ENCODE results near the gene SVIL. TPM values are rescaled to one million over a fixed set of nuclear protein-coding genes. Genes with fewer than 3 reads are reported as not detected.

SVIL gene
- total RNA-seq, 2 experiments from 2014 or later, result 9.4 to 12.0 TPM

DNA sequence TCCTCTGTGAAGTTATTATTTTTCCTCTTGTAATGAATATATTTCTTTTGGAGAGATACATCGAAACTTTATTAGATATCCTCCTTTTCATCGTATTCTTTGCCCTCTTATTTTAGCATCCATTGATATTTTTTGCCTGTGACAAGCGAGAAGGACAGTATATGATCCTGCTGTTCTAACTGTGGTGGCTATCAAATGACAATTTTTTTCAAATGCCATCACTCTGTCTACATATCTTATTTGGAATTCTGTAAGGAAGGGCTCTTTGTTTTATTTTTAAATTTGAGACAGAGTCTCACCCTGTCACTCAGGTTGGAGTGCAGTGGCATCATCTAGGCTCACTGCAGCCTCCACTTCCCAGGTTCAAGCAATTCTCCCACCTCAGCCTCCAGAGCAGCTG, 217.4 kb downstream of the SVIL start:
- Mint-ChIP-seq H3K9me3 (no peaks in the 10 kb centered on the region), H3K27me3 (no peaks in the 10 kb centered on the region), H3K4me3 (no peak overlapping the region), H3K27ac (no peak overlapping the region), H3K36me3 (peaks cover 29% of the 10 kb centered on the region), H3K4me1 (ENCODE audit: low read depth) (peaks cover 10% of the 10 kb centered on the region)
- no peak for DNase-seq
- intact Hi-C loops (cut with micrococcal nuclease), result no loop called here
- POLR2A ChIA-PET, result no interaction called here
- CTCF ChIA-PET, result interaction anchor here (0.6 to 1.0 kb wide), 2 partner anchors 31 to 404 kb away, joined by 3 read pairs; no protein-coding TSS in a partner anchor

DNA sequence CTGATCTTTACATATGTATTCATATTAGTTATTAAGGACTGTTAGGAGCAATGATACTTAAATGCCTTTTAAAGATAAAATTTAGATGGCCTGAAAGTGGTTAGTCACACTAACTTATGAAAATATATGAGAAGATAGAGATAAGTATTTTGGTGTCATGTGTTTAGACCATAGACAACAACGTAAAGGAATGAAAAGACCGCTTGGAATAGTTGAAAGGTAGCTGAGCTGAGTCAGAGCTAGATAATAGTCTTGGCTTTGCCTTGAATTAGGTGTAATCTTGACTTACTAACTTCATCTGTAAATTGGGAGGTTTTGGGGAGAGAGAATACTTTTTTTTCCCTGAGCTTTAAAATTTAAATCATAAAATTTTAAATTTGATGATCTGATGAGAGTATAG, 218.9 kb downstream of the SVIL start:
- Mint-ChIP-seq H3K27me3 (no peaks in the 10 kb centered on the region), H3K27ac (no peak overlapping the region), H3K4me3 (no peak overlapping the region), H3K9me3 (no peaks in the 10 kb centered on the region), H3K36me3 (peaks cover 18% of the 10 kb centered on the region), H3K4me1 (ENCODE audit: low read depth) (peaks cover 22% of the 10 kb centered on the region)
- ChIA-PET CTCF (no interaction called here), POLR2A (no interaction called here)
- intact Hi-C loops (cut with micrococcal nuclease), result no loop called here
- DNase-seq, result no peak

DNA sequence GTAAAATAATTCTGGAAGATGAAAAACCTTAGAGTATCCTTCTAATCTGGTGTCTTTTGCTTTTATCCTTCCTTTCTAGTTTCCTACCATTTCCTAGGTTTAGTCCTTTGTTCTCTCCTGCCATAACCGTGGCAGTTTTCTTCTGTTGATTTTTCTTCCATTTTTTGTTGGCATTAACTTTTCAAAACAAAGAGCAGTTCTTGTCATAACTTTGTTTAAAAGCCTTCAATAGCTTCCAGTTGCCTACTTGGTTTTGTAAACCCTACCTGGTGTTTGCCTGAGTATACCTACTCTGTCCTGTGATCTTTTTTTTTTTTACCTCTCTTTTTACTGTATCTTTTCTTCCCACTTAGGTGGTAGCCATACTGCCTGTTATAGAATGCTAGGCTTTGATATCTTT, 220.3 kb downstream of the SVIL start:
- no peak overlapping the region for H3K4me3 Mint-ChIP-seq
- DNase-seq, result no peak
- no peak overlapping the region for H3K27ac Mint-ChIP-seq
- peaks cover 19% of the 10 kb centered on the region for H3K36me3 Mint-ChIP-seq
- ChIA-PET CTCF (no interaction called here), POLR2A (no interaction called here)
- no peaks in the 10 kb centered on the region for H3K27me3 Mint-ChIP-seq
- no peaks in the 10 kb centered on the region for H3K9me3 Mint-ChIP-seq
- peaks cover 27% of the 10 kb centered on the region for H3K4me1 Mint-ChIP-seq (ENCODE audit: low read depth)
- intact Hi-C loops (cut with micrococcal nuclease), result no loop called here

DNA sequence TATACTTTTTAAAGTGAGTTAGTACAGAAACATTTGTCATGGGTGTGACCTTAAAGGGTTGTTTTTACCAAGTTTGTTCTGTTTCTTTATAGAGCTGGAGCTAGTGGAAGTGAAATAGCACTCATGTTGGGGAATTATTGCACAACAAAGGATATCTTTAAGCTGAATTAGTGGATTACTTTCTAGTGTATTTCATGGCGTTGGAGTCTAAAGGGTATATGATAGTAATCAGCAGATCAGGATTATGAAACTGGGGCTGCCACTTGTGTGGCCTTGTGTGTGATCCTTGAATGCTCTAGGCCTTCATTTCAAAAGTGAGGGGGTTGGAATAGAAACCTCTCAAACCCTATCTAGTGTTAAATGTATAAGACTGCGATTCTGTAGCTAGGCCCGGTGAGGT, 222.3 kb downstream of the SVIL start:
- H3K27me3 Mint-ChIP-seq, result no peaks in the 10 kb centered on the region
- H3K4me1 Mint-ChIP-seq (ENCODE audit: low read depth), result peaks cover 33% of the 10 kb centered on the region
- DNase-seq, result no peak
- intact Hi-C loops (cut with micrococcal nuclease), result no loop called here
- POLR2A ChIA-PET, result no interaction called here
- H3K27ac Mint-ChIP-seq, result no peak overlapping the region
- H3K9me3 Mint-ChIP-seq, result no peaks in the 10 kb centered on the region
- H3K36me3 Mint-ChIP-seq, result peaks cover 14% of the 10 kb centered on the region
- CTCF ChIA-PET, result interaction anchor here (0.9 to 1.3 kb wide), 4 partner anchors 20 to 179 kb away, joined by 3 to 7 read pairs (median 4); no protein-coding TSS in a partner anchor
- no peak overlapping the region for H3K4me3 Mint-ChIP-seq

DNA sequence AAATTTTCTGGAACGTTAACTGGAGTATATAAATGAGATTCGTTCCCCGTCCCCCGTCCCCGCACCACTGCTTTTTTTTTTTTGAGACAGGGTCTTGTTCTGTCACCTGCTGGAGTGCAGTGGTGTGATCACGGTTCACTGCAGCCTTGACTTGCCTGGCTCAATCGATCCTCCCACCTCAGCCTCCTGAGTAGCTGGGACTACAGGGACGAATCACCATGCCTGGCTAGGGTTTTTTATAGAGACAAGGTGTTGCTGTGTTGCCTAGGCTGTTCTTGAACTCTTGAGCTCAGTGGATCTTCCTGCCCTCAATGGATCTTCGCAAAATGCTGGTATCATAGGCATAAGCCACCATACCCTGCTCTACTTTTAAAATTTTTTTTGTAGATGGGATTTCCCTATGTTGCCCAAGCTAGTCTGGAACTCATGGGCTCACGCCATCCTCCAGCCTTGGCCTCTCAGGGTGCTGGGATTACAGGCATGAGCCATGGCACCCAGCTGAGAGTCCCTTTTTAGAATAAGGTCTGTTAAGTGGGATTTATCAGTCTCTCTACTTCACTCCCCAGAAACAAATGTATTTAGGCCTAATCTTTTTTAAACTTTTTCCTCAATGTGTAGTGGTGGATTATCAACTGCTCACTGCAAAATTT, 223.0 kb downstream of the SVIL start:
- Mint-ChIP-seq H3K27ac (no peak overlapping the region), H3K4me3 (no peak overlapping the region), H3K27me3 (no peaks in the 10 kb centered on the region), H3K4me1 (ENCODE audit: low read depth) (peaks cover 33% of the 10 kb centered on the region), H3K9me3 (peaks cover 3% of the 10 kb centered on the region), H3K36me3 (peaks cover 9% of the 10 kb centered on the region)
- intact Hi-C loops (cut with micrococcal nuclease), result no loop called here
- CTCF ChIA-PET, result interaction anchor here (0.8 to 3.6 kb wide), 4 partner anchors 13 to 37 kb away, joined by 3 to 18 read pairs (median 6); no protein-coding TSS in a partner anchor
- POLR2A ChIA-PET, result no interaction called here
- no peak for DNase-seq

DNA sequence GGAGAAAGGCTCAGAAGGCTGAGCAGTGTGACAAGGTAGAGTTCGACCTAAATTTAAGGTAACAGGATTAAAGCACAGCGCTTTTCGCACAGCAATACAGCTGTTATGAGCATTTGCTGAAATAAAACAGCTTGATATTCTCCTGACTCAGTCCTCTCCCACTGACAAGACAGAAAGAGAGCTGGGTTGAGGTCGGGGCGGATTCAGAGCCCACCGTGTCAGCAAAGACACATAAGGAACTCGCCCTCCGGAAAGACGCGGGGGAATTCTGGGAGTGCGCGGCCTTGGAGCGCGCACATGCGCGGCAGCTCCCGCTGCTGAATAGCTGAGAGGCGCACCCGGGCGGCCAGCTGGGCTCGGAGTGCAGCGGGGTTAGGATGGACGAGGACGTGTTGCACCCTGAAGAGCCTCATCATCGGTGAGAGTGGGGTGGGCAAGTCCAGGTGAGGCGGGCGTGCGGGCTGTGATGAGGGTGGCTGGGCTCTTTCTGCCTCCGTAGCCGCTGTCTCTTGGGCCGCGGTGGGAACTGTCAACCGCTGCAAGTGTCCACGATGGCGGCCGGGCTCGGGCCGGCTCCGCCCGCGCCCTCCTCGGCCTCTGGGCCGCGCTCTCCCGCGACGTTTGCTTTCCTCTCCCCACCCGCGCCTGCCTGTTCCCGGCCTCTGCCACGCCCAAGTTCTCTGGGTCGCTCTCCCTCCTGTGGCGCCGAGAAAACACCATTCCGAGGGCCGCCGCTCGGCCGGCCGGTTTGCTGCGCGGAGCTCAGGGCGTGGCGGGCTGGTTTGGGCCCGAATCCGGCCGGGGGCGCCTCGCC, 225.3 kb downstream of the SVIL start:
- Mint-ChIP-seq H3K4me1 (ENCODE audit: low read depth) (peaks cover 32% of the 10 kb centered on the region), H3K9me3 (peaks cover 3% of the 10 kb centered on the region), H3K4me3 (peak overlapping the region; percentile 87), H3K27ac (peak overlapping the region; percentile 78), H3K27me3 (no peaks in the 10 kb centered on the region), H3K36me3 (peaks cover 5% of the 10 kb centered on the region)
- peak; percentile 58 for DNase-seq
- intact Hi-C loops (cut with micrococcal nuclease), result no loop called here
- CTCF ChIA-PET, result interaction anchor here (0.6 to 3.6 kb wide), 11 partner anchors 14 to 167 kb away, joined by 3 to 18 read pairs (median 6); no protein-coding TSS in a partner anchor
- POLR2A ChIA-PET, result no interaction called here

DNA sequence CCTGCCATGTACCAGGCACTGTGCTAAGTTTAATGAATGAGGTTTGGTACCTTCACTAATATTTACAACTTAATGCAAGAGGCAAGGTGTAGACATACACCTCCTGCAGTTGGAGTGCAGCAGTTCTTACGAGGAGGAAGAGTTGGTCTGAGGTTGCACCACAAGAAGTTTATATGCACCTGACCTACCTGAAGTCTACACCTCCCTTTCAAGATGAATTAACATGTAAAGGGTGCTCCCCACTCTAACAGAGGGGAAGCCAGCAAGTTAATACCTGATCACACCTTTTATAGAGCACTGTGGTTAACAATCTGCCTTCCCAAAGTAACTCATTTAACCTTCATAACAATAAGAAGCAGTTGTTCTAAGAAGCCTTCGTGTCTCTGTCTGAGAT, 225.9 kb downstream of the SVIL start:
- ChIA-PET POLR2A (no interaction called here), CTCF (interaction anchor here (0.6 to 3.6 kb wide), 9 partner anchors 13 to 168 kb away, joined by 3 to 18 read pairs (median 7); no protein-coding TSS in a partner anchor)
- Mint-ChIP-seq H3K27ac (peak overlapping the region; percentile 78), H3K9me3 (peaks cover 3% of the 10 kb centered on the region), H3K27me3 (no peaks in the 10 kb centered on the region), H3K36me3 (peaks cover 5% of the 10 kb centered on the region), H3K4me1 (ENCODE audit: low read depth) (peaks cover 31% of the 10 kb centered on the region), H3K4me3 (peak overlapping the region; percentile 87)
- DNase-seq, result no peak
- intact Hi-C loops (cut with micrococcal nuclease), result no loop called here

Small RNA genes within 50 kb of the gene (microRNA-seq; reads per million reads assigned to microRNA genes)
- gene MIR604 (ENCODE audit: borderline microRNAs expressed, borderline number of aligned reads, borderline replicate concordance) (not detected), gene MIR938 (ENCODE audit: borderline microRNAs expressed, borderline number of aligned reads, borderline replicate concordance) (not detected)
